NT2/D1 (cell line): ENCODE data around the gene STXBP3.

ENCODE experiments used
- SUZ12 ChIP-seq: IDR thresholded peaks from 2 replicates; pipeline ENCODE4 v1.6.1; 2011; ENCODE audit not compliant: insufficient read length, insufficient read depth; ENCODE audit errors: extremely low read depth
- YY1 ChIP-seq: IDR thresholded peaks from 2 replicates; pipeline ENCODE4 v1.6.1; 2011; ENCODE audit not compliant: insufficient read length, insufficient read depth
- ZNF274 ChIP-seq: IDR thresholded peaks from 2 replicates; pipeline ENCODE4 v1.6.1; 2011; ENCODE audit warnings: mild to moderate bottlenecking, low read depth, low read length

GRCh38 chr1:108742253-108742652 lies 4.2 kb upstream of the STXBP3 start:
- TF ChIP-seq ZNF274 (no peak), YY1 (no peak), SUZ12 (no peak)
